Upper lobe of left lung (tissue), 6 donors: ENCODE results near the gene PDE11A. TPM values are rescaled to one million over a fixed set of nuclear protein-coding genes. Genes with fewer than 3 reads are reported as not detected.

Source experiments
- ATAC-seq, 2 donors: fragments of 200-7000 bp; cut with Tn5 transposase; one replicate each; pipeline ENCODE4 v1.9.1; 2022; ENCODE audit warnings: mild to moderate bottlenecking in 2 of 2, moderate library complexity in 2 of 2; ENCODE audit not compliant: low FRiP score in 2 of 2
- DNase-seq, 2 donors: peaks; one replicate each; pipeline ENCODE4 v3.0.0-alpha.2; 2019 to 2020
- H3K27ac ChIP-seq, 4 donors: fragments of 200-600 bp; sonication (generic); one replicate each; pipeline ENCODE4 v1.5.1; 2016 to 2019
- H3K27me3 ChIP-seq, 4 donors: fragments of 200-600 bp; sonication (generic); one replicate each; pipeline ENCODE4 v1.5.1; 2017 to 2019
- H3K36me3 ChIP-seq, 4 donors: fragments of 200-600 bp; sonication (generic); one replicate each; pipeline ENCODE4 v1.5.1; 2016 to 2019
- H3K4me1 ChIP-seq, 4 donors: fragments of 200-600 bp; sonication (generic); one replicate each; pipeline ENCODE4 v1.5.1; 2018 to 2019
- H3K4me3 ChIP-seq, 4 donors: fragments of 200-600 bp; sonication (generic); one replicate each; pipeline ENCODE4 v1.5.1; 2017 to 2019; ENCODE audit warnings: mild to moderate bottlenecking in 2 of 4, moderate library complexity in 1 of 4
- H3K9me3 ChIP-seq, 4 donors: fragments of 200-600 bp; sonication (generic); one replicate each; pipeline ENCODE4 v1.5.1; 2018 to 2019
- CTCF ChIP-seq, 6 experiments: fragments of 450-650 bp in 4 of 6; fragments of 200-600 bp in 2 of 6; sonication (generic) in 2 of 6; IDR thresholded peaks; one replicate each; pipeline ENCODE4 v1.5.1; 2016 to 2019; ENCODE audit warnings: antibody characterized with exemption in 6 of 6
- EP300 ChIP-seq, 4 donors: sonication (generic); formaldehyde crosslinking; IDR thresholded peaks; one replicate each; pipeline ENCODE4 v1.5.1; 2017; ENCODE audit warnings: antibody characterized with exemption in 4 of 4, control low read depth in 2 of 4
- POLR2A ChIP-seq, 4 donors: fragments of 450-650 bp; IDR thresholded peaks; one replicate each; pipeline ENCODE4 v1.5.1; 2016 to 2017; ENCODE audit warnings: antibody characterized with exemption in 4 of 4, mild to moderate bottlenecking in 2 of 4
- POLR2AphosphoS5 ChIP-seq, 2 donors: sonication (generic); formaldehyde crosslinking; IDR thresholded peaks; one replicate each; pipeline ENCODE4 v1.5.1; 2017; ENCODE audit warnings: antibody characterized with exemption in 2 of 2
- WGBS, 2 donors: methylation state at CpG; one replicate each; pipeline ENCODE4 v1.1.5; 2017 to 2018; 5-methylcytosine and 5-hydroxymethylcytosine counted together
- total RNA-seq, 6 donors: library from RNA; depleted of rRNA in 4 of 6; stranded (reverse); fragments of >200 nt in 4 of 6; gene quantifications; one replicate each; pipeline versions ENCODE4 v1.1.0 to v1.2.1, GENCODE V29; 2016 to 2021
- donor health status: DM: no; HTN: no; CAD: no; lungs with moderate emphysema.
- donor health status: DM: no; HTN: yes; CAD: no; lungs with severe emphysema.

PDE11A gene
- total RNA-seq, 6 donors from 2014 or later, result 0.03 to 0.57 (median 0.33) TPM; not detected in 3

- no peak overlapping the region for H3K27ac ChIP-seq
- H3K4me1 ChIP-seq, result no peaks in the 10 kb centered on the region
- no peaks in the 10 kb centered on the region for H3K36me3 ChIP-seq
- ATAC-seq (no peak), DNase-seq (no peak)
- H3K27me3 ChIP-seq, result no peaks in the 10 kb centered on the region
- H3K4me3 ChIP-seq, result no peak overlapping the region
- 82 to 91% methylated on average over 3 of the region's 3 CpGs for WGBS, 2 donors
- H3K9me3 ChIP-seq, result no peaks in the 10 kb centered on the region
- no peak for TF ChIP-seq POLR2A (IDR thresholded peaks at IDR 0.05)
- no peak for TF ChIP-seq POLR2AphosphoS5 (IDR thresholded peaks at IDR 0.05)
- no peak for TF ChIP-seq CTCF (IDR thresholded peaks at IDR 0.05)
- no peak for TF ChIP-seq EP300 (IDR thresholded peaks at IDR 0.05)
These were observed 249.6 kb downstream of the PDE11A start for GRCh38 chr2:177822941-177823340.

- H3K9me3 ChIP-seq, result no peaks in the 10 kb centered on the region
- H3K27ac ChIP-seq, result no peak overlapping the region
- TF ChIP-seq POLR2AphosphoS5 (IDR thresholded peaks at IDR 0.05), result no peak
- TF ChIP-seq POLR2A (IDR thresholded peaks at IDR 0.05), result no peak
- no peak for TF ChIP-seq CTCF (IDR thresholded peaks at IDR 0.05)
- no peak for TF ChIP-seq EP300 (IDR thresholded peaks at IDR 0.05)
- ATAC-seq, result no peak
- no peaks in the 10 kb centered on the region for H3K27me3 ChIP-seq
- no peak overlapping the region for H3K4me3 ChIP-seq
- WGBS, 2 donors, result 48 to 65% methylated on average over 1 of the region's 1 CpG
- H3K4me1 ChIP-seq, result no peaks in the 10 kb centered on the region
- H3K36me3 ChIP-seq, result no peaks in the 10 kb centered on the region
- no peak for DNase-seq
These were observed 254.2 kb downstream of the PDE11A start for GRCh38 chr2:177818412-177818811.

- no peaks in the 10 kb centered on the region for H3K4me1 ChIP-seq
- H3K9me3 ChIP-seq, result no peaks in the 10 kb centered on the region
- TF ChIP-seq CTCF (IDR thresholded peaks at IDR 0.05), result no peak
- TF ChIP-seq POLR2A (IDR thresholded peaks at IDR 0.05), result no peak
- TF ChIP-seq POLR2AphosphoS5 (IDR thresholded peaks at IDR 0.05), result no peak
- TF ChIP-seq EP300 (IDR thresholded peaks at IDR 0.05), result no peak
- ATAC-seq (no peak), DNase-seq (no peak)
- no peak overlapping the region for H3K27ac ChIP-seq
- H3K4me3 ChIP-seq, result no peak overlapping the region
- H3K36me3 ChIP-seq, result no peaks in the 10 kb centered on the region
- H3K27me3 ChIP-seq, result no peaks in the 10 kb centered on the region
- WGBS, 2 donors, result 66 to 81% methylated on average over 4 of the region's 4 CpGs
These were observed 255.3 kb downstream of the PDE11A start for GRCh38 chr2:177817300-177817699.

- Histone ChIP-seq H3K4me1 (no peaks in the 10 kb centered on the region), H3K27me3 (no peaks in the 10 kb centered on the region), H3K36me3 (no peaks in the 10 kb centered on the region), H3K27ac (no peak overlapping the region), H3K9me3 (no peaks in the 10 kb centered on the region), H3K4me3 (no peak overlapping the region)
- ATAC-seq (no peak), DNase-seq (no peak)
- no peak for TF ChIP-seq EP300 (IDR thresholded peaks at IDR 0.05)
- no peak for TF ChIP-seq POLR2AphosphoS5 (IDR thresholded peaks at IDR 0.05)
- no peak for TF ChIP-seq POLR2A (IDR thresholded peaks at IDR 0.05)
- TF ChIP-seq CTCF (IDR thresholded peaks at IDR 0.05), result no peak
These were observed 255.8 kb downstream of the PDE11A start for GRCh38 chr2:177816766-177817165.

- H3K4me1 ChIP-seq, result no peaks in the 10 kb centered on the region
- no peaks in the 10 kb centered on the region for H3K27me3 ChIP-seq
- no peak overlapping the region for H3K4me3 ChIP-seq
- no peak for ATAC-seq
- TF ChIP-seq POLR2A (IDR thresholded peaks at IDR 0.05) (no peak), CTCF (IDR thresholded peaks at IDR 0.05) (no peak), POLR2AphosphoS5 (IDR thresholded peaks at IDR 0.05) (no peak), EP300 (IDR thresholded peaks at IDR 0.05) (no peak)
- WGBS, 2 donors, result 81 to 88% methylated on average over 2 of the region's 2 CpGs
- DNase-seq, result no peak
- H3K9me3 ChIP-seq, result no peaks in the 10 kb centered on the region
- no peak overlapping the region for H3K27ac ChIP-seq
- H3K36me3 ChIP-seq, result no peaks in the 10 kb centered on the region
These were observed 259.7 kb downstream of the PDE11A start for GRCh38 chr2:177812713-177813396.
